DND-41 (cell line): Measurements from ENCODE around the gene NOC4L.

Source experiments
- EZH2 ChIP-seq: IDR thresholded peaks from 3 replicates; pipeline ENCODE4 v1.6.1; 2012; ENCODE audit warnings: borderline replicate concordance, low read depth, mild to moderate bottlenecking, moderate library complexity, low read length, inconsistent platforms; ENCODE audit not compliant: severe bottlenecking
- TF ChIP-seq, protein P1 (sequence below): IDR thresholded peaks from 2 replicates; pipeline ENCODE4 v1.5.1; 2012; ENCODE audit warnings: borderline replicate concordance, low read length, moderate library complexity, mild to moderate bottlenecking; ENCODE audit not compliant: poor library complexity, severe bottlenecking; ENCODE audit errors: extremely low read depth

DNA sequence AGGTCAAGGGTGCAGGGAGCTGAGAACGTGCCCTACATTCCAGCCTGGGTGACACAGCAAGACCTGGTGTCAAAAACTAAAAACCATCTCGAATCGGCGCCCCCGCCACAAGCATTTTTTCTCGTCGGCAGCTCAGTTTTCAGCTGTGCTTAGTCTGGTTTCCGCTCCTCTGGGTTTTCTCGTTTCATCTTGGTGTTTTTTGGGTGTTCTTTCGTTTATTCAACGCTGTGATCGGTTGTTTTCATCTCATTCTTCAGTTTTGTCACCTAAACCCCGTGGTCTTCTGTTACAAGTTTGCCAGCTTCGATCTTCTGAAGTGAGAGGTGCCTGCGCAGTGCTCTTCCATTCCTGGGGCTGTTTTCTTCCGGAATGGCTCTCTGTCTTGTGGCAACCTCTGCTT lies 41.4 kb downstream of the NOC4L start:
- TF ChIP-seq EZH2: no peak
- TF ChIP-seq, protein P1, sequence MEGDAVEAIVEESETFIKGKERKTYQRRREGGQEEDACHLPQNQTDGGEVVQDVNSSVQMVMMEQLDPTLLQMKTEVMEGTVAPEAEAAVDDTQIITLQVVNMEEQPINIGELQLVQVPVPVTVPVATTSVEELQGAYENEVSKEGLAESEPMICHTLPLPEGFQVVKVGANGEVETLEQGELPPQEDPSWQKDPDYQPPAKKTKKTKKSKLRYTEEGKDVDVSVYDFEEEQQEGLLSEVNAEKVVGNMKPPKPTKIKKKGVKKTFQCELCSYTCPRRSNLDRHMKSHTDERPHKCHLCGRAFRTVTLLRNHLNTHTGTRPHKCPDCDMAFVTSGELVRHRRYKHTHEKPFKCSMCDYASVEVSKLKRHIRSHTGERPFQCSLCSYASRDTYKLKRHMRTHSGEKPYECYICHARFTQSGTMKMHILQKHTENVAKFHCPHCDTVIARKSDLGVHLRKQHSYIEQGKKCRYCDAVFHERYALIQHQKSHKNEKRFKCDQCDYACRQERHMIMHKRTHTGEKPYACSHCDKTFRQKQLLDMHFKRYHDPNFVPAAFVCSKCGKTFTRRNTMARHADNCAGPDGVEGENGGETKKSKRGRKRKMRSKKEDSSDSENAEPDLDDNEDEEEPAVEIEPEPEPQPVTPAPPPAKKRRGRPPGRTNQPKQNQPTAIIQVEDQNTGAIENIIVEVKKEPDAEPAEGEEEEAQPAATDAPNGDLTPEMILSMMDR: no peak
